DMS 273 (cell line): ENCODE data around the gene TRIM2.
A peak's percentile ranks its signal among the peaks of the same experiment; 100 is the strongest.

Experiments
- DNase-seq: peaks from one replicate; lab custom pipeline; 2025; ENCODE audit not compliant: unreplicated experiment; lab: John Stamatoyannopoulos, UW

The TRIM2 gene

DNA sequence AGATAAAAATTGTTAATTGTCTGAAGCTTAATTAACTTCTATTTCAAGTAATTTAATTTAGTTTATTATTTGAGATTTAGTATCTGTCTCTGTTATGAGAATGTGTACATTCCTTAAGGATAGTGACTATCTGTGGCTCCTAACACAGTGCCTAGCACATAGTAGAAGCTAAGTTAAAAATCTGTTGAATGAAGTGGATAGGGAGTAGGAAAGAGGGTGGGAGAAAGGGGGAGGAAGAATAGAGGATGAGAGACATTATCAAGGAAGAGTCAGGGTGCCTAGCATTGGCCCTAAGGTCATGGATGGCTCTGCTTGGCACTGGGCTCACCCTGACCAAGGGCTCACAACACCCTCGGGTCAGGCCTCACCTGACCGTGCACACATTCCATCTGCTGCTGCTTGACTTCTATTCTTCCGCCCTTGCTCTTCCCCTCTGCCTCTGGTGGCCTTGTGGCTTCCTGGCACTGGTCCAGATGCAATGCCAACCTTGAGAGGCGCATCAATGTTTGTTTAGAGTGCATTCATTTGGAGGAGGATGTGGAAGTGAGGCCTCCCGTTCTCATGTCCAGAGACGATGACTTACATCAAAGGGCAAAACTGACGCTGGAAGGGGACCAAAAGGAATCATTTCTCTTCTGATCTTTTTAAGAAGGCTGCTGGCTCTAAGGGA is 42.3 kb downstream of the TRIM2 start:
- peak; percentile 3 for DNase-seq

DNA sequence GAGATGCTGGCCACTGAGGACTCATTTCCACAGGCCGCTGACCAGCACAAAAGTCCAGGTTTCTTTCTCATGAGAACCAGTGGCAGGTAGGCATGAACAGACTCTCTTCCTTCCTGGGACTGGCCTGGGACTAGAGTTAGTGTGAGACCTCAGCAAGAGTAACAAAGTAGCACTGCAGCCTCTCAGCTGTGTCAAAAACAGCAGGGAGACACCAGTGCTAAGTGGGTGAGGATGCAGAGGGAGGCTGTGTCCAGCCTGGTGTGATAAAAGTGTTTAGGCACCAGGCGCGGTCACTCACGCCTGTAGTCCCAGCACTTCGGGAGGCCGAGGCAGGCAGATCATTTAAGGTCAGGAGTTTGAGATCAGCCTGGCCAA is 42.9 kb downstream of the TRIM2 start:
- DNase-seq = no peak

DNA sequence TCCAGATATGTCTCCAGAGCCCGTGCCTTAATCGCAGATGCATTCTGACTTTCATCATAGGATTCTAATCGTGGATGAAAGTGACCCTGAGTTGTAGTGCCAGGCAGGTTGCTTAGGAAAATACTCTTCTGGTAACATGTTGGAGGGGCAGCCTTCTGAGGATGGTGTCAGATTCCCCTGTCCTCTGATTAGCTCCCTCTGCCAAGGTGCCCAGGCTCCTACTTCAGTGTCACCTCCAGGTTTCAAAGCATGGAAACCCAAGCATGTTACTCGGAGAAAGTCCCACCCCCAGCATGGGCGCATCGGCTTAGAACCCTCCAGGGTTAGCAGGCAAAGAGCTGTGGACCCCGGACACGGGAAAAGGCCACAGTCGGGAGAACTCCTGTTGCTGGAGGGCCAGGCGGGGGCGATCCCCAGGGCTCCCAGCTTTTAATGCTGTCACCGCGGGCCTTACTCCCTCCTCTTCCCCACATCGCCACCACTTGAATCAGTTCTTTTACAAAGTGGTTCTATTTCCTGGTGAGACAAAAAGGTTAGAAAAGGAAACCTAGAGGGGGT is 44.5 kb downstream of the TRIM2 start:
- peak; percentile 59 for DNase-seq

DNA sequence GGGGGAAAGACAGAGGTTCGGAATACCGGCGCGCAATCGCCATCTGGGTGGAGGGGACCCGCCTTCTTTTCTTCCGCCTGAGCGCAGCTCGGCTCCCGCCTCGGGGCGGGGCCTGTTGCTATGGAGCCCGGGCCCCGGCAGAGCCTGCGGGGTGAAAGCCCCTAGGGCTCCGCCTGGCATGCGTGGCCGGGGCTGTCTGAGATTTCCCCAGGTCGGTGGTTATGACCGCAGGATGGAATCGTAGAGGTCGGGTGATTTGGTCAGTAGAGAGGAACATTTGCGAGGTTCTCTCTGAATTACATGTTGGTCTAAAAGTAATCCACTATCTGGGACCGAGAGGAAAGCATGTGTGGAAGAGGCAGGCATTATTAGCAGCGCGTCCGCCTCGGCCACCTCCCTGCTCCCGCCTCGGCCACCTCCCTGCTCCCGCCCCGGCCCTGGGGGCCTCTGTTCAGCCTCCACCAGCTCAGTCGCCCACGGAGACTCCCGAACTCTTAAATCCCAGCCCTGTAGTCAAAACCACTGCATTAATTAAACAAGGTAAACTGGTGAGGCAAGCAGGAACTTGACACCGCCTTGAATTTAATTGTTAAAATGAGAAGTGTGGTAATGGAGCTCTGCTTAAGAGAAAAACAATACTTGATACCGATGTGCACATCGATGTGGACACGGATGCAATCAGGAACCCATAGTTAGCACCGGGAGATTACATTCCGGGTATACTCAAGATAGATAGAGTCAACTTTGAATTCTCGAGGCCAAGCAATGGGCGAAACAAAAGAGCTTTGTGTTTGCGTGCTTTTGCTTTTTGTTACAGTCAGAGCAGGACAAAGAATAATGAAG is 45.2 kb downstream of the TRIM2 start:
- DNase-seq = peak; percentile 94

DNA sequence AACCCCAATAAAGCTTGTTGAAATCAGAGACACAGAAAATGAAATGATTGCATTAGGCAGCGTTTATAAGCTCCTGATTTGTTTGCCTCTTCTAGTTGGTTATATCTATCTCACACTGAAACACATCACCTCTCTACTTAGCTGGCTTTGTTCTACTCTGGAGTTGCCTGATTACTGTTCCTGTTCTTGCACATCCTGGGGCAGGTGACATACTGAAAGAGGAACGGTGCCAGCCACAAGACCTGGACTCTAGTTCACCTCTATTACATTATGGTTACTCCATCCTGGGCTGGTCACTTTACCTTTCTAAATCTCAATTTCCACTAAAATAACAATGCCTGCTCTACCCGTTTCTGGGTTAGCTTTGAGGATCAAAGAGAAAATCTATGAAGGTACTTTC is 47.9 kb downstream of the TRIM2 start:
- DNase-seq = no peak

DNA sequence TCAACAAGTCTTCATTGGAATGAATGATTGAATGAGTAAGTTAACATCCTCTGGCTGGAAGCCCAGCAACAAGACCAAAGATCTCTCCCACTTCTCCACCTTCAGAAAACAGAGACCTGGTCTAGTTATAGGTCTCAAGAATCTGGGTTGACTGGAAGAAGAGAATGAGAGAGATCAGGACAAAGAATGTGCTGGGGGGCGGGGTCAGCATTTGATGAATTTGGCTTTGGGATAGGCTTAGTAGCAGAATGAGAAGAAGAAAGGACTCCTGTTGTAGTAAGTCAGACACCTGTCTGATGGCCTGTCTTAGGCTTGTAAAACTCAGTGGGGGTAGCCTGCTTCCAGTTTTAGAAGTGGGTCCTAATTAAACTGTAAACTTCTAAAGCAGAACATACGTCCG is 51.0 kb downstream of the TRIM2 start:
- no peak for DNase-seq

DNA sequence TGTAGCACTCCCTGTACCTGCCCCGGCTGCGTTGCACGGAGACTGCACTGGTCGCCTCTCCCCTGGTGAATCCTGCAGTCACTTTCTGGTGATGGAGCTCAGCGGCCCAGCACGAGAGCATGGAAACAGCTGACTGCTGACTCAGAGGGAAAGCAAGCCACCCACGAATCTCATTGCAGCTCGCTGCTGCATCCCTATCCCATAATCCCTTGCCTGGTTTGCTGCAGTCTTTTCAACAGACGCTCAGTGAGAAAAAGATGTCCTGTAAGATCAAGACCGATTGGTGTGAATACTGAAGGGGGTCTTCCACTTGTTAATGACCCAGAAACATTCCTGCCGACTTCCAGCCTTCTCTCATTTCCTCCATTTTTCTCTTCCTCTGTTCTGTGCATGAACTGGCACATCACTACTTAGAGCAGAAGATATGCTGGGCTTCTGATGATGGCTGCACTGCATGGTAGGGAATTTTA is 52.9 kb downstream of the TRIM2 start:
- DNase-seq = no peak

DNA sequence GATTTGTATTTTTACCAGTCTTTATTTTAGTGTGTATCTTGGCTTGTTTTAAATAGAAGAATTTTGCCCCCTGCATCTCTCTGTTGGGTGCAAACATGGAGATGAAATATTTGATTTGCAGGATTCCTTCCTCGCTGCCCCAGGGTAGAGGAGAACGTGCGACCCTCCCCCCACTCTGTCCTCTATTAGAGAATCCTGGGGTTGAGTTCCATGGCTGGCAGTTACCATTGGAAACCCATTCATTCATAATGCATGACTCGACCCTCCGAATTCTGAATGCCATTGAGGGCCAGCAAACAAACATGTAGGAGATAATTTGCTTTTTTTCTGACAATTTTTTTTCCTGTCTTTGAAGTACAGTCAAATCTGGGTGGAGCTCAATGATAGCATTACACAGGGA is 53.7 kb downstream of the TRIM2 start:
- DNase-seq = no peak

DNA sequence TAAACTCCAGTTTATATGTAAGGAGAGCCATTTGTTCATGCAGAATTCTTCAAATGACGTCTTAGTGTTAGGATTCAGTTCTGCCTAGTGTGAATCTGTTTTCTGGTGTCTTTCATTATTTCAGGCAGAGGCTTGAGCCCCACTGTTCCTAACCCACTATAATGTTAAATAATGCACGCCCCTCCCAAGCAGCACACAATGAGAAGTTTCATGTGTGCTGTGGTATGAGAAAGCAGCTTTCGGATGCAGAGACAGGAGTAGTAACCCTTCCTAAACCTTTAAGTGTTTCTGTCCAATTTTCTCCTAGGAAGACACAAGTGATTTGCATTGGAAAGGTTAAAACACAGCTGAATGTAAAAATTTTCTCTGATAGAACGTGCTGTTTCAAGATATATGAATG is 54.5 kb downstream of the TRIM2 start:
- no peak for DNase-seq

DNA sequence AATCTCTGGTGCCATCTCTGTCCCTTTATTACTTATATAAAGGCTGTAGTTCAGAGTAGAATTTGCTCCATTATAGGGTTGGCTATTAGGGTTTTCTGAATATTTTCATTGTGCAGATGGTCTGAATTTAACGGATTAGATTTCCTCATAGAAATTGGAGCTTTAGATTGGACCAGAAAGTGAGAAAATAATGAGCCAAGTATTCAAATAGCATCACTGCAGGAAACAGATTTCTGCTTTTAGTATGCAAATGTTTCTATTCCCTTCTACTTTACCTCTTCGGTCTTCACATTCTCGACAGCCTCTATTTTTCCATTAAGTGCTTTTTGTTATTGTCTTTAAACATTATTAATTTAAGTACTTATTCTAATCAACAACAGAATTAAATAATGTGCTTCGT is 55.4 kb downstream of the TRIM2 start:
- peak; percentile 21 for DNase-seq

DNA sequence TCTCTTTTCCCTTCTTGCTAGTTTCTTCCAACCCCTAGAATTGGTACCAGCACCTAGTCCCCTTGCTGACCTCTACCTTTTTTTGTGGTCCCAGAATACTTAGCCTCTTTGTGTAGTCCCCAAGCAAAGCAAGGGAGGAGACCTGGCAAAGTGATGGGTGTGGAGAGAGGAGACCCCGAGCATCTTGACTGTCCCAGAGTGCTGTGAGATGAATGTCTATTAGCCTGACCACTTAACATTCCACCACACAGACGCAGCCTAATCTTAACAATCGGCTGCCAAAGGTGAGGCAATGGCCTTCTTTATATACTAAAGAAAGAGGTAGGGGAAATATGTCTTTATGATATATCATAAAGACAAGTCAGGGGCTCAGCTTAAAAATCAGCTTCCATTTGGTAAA is 55.9 kb downstream of the TRIM2 start:
- no peak for DNase-seq

DNA sequence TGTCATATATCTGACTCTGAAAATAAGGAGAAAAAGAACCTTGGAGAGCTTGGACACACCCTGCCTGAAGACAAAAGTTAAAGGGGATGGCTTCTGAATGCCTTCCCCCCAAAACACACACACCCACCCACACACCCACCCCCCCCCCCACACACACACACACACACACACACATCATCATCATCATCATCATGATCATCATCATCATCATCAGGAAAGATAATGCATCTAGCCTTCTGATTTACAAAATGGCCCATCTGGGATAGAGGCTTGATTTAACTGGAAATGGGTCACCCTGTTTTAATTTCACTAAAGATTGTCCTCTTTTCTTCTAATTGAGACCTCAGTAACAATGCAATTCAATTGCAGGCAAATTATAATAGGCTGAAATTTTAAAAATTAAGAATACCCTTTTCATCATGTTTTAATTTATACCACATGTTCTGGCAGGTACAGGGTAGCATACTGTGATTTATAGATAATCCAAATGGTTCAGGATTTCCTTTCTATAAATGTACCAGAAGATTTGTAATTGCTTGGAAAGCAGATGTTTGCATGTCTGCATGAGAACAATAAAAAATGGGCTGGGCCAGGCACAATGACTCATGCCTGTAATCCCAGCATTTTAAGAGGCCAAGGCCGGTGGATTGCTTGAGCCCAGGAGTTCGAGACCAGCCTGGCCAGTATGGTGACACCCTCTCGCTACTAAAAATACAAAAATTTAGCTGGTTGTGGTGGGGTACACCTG is 56.5 kb downstream of the TRIM2 start:
- DNase-seq = peak; percentile 6

DNA sequence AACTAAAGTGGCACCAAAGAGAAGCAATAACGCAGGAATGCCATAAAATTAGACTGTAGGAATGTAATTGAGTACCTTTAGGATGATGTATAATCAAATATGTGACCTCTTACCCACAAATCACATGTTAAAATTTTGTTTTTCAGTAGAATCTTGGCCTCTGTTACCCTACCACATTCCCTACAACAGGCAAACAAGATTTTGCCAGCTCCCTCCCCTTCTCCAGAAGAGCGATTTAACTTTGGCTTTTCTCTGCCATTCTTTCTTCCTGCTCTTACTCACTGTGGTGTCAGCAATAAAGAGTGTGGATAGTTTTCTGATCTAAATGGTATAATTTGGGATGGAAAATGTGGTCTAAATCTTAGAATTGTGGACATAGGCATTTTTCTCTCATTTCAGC is 57.2 kb downstream of the TRIM2 start:
- no peak for DNase-seq

DNA sequence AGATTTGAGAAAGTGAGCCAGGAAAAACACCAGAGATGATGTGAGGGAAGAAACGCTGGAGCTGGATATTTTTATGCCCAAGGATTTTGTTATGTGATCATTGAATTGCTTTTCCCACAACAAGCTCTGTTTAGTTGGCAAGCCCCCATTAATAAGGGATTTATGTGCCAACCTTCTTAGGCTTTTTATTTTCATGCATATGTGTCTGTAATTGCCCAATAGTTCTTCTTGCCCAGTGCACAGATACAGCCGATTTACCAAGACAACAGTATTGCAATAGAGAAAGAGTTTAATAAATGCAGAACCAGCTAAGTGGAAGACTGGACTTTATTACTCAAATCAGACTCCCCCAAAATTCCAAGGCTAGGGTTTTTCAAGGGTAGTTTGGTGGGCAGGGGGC is 57.7 kb downstream of the TRIM2 start:
- no peak for DNase-seq

DNA sequence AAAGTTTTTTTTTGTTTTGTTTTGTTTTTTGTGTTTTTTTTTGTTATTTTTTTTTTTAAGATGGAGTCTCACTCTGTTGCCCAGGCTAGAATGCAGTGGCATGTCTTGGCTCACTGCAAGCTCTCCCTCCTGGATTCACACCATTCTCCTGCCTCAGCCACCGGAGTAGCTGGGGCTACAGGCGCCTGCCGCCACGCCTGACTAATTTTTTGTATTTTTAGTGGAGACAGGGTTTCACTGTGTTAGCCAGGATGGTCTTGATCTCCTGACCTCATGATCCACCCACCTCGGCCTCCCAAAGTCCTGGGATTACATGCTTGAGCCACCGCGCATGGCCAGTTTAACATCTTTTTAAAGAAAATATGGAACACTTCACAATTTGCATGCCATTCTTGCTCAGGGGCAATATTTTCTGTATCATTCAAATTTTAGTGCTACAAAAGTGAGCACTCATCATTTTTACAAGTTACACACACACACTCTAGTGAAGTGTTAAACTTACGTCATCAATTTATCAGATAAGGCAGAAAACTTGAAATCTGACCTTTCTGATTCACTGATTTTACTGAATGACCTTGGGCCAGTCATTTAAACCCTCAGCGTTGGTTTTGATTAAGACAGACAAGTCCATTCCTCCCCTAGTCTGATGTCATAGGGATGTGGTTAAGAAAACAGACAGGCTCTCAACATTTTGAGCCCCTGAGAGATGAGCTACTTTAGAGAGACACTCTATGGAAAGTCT is 61.2 kb downstream of the TRIM2 start:
- DNase-seq = no peak

DNA sequence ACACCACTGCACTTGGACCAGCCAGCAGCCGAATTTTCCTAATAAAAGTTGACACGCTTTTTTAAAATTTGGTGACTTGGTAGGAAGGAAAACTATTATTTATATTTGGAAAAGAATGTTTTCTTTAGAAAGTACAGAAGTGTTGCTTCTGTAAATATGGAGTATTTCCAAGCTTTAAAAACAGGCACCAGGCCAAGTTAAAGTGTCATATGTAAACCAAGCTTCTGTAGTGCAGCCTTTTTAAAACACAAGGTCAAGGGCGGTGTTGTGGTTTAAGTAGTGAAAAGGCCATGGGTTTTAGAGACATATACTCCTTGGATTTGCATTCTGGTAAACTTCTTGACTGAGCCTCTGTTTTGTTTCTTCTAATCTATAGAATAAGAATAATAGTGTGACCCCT is 62.7 kb downstream of the TRIM2 start:
- DNase-seq = no peak

DNA sequence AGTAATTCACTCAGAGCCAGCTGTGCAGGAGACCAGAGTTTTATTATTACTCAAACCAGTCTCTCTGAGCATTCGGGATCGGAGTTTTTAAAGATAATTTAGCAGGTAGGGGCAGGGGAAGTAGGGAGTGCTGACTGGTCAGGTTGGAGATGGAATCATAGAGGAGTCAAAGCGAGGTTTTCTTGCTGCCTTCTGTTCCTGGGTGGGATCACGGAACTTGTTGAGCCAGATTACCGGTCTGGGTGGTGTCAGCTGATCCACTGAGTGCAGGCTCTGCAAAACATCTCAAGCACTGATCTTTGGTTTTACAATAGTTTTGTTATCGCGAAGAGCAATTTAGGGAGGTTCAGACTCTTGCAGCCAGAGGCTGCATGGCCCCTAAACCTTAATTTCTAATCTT is 63.6 kb downstream of the TRIM2 start:
- no peak for DNase-seq

DNA sequence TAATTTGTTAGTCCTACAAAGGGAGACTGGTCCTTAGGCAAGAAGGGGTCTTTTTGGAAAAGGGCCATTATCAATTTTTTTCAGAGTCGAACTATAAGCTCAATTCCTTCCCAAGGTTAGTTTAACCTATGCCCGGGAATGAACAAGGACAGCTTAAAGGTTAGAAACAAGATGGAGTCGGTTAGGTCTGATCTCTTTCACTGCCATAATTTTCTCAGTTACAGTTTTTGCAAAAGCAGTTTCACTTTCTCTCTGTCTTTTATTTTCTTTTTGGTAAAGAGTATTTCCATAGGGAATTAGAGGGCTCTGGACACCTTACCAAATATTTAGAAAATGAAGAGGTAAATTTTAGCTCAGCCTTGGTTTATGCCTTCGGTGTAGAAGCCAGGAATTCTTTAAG is 64.1 kb downstream of the TRIM2 start:
- no peak for DNase-seq

DNA sequence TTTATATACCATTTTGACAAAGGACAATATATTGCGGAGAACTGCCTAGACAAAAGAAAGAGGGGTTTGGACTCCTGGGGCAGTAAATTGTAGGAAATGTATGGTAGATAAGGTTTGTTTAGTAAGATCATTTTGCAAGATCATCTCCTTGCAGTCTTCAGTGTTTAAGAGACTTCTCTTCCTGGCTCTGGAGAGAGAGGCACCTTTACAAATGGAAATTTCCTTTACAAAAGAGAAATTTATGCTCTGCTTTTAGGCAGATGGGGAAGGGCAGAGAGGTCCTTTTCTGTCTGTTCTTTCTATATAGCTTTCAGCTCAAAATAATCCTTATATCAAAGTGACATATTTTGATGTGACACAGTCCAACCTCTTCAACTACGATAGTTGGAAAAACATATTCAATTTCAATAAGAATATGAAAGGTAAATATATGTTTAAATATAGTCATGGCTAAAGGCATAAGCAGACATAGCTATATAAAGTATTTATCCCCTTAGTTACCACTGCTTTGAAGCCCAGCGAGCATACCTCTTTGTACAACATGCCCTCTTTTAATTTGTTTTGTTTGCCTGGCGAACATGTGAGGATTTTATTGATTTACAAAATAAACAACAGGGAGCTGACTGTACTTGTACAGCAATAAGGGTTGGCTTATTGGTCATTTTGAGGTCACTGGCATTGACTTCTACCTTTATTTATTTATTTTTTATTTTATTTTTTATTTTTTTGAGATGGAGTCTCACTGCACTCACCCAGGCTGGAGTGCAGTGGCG is 65.2 kb downstream of the TRIM2 start:
- DNase-seq = no peak

DNA sequence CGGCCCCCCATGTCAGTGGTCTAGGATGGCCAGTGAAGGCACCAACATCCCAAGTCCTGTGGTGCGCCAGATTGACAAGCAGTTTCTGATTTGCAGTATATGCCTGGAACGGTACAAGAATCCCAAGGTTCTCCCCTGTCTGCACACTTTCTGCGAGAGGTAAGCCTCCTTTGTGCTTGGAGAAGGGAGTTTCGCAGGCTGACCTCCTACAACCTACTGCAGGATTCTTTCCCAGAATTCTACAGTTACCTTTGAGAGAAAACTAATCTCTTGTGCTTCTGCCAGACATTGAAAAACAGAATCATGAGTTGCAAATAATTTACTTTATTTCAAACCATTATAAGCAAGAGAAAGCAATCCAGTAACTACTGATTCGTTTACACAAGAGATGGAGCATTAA is 66.1 kb downstream of the TRIM2 start:
- DNase-seq = no peak
